GM18499 (cell line): ENCODE measurements around the gene TUBB6.

ENCODE experiments used
- ATAC-seq: cut with Tn5 transposase; IDR thresholded peaks from one replicate; pipeline ENCODE4 v1.9.1; 2021; ENCODE audit warnings: moderate number of reproducible peaks; ENCODE audit not compliant: insufficient read depth, unreplicated experiment

TUBB6 gene

DNA sequence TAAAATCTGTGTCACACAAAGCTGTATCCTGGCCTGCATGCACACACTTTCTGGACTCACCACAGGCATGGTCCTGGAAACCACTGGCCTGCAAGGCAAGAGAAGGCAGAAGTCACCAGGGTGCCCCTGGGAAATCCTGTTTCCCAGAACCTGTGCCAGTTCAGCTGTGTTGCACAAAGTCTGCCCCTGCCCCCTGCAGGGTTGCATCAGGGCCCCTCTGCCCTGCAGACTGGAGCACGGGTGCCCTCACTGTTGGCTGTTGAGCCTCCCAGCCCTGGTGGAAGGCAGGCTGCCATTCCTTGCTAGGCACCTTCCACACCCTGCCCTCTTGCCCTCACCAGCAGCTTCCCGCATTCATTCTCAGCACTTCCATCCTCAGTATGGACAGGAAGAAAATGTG is 18.0 kb upstream of the TUBB6 start:
- no peak for ATAC-seq

DNA sequence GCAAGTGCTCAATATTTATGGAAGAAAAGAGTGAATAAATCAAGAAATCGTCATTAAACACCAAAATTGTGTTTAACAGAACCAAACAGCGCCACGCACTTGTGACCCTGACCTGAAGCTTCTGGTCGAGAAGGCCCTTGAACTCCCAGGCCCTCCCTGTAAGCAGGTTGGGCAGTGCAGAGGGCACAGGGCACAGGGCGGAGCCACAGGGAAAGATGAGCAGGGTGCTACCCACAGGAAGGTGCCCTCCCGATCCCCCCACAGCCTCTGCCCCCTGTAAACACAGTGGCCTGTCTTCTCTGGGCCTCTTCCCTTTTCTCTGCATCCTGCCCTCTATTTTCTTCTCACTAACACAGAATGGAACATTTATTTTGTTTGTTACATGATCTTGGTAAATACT is 16.9 kb upstream of the TUBB6 start:
- ATAC-seq = no peak

DNA sequence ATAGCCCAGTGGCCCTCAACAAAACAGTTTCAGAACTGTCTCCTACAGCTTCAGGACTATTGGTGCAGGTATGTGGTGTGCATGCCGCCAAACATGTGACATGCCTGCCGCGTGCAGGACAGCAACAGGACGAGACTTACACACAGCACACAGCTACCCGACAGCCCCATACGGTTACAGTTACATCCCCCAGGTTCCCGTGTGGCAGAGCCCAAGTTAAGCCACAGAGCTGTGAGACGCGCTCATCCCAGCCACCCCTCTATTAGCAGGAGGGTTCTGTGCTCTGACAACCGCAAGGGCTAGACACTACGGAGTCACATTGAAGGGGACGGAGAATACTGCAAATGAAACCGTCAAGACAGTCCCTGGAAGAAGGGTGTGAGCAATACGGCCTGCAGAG is 16.4 kb upstream of the TUBB6 start:
- ATAC-seq = no peak

DNA sequence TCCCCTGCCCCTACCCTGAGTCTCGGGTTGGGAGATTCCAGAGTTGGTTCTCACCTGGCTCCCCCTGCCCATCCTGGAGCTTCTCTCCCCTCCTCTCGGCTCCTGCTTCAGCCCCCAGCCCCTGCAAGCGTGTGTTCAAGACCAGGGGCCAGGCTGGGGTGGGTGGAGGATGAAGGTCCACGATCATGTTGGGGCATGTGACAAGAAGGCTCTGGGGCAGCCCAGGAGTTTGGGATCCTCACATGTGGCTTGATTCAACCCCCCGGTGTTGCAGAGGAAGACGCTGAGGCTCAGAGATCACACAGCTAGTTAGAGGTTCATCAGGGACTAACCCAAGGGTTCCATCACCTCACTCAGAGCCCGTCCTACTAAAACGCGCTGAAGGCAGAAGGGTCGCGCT is 14.2 kb upstream of the TUBB6 start:
- ATAC-seq = no peak

DNA sequence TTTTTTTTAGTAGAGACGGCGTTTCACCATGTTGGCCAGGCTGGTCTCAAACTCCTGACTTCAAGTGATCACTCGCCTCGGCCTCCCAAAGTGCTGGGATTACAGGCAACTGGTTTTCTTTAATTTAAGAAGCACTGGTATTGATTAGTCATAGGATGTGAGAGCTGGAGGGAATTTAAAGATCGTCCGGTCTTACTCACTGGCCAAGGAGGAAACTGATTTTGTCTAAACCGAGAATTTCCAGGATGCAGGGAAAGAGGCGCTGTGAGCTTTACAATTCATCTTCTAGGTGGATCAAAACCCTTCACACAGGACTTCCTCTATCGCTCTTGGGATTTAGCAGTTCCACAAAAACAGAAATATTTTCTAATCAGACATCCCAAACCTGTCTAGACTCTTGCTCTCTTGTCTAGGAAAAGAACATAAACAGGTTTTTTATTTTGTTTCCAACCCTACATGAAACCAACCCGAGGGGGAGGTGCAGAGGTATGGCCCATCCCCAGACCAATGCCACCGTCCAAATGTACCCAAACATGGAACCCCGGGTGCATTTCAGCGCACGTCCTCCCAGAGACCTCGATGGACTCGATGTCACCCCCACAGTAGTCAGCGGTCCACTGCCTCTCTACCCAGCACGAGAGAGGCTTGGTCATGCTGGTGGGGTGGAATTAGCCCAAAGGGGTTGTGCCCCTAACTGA is 12.5 kb upstream of the TUBB6 start:
- no peak for ATAC-seq

DNA sequence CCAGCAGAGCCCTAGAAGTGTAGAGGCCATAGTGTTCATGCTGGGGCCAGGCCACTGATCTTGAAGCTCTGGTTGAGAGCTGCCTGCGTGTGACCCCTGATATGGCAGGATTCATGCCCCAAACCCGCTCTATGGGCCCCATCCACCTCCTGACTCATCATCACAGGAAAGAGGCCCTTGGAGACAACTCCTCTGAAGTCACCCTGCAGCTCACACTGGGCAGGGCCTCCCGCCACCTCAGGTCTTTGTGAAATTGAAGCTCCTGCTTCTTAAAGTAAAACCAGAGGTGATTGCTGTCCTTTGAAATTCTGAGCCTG is 12.0 kb upstream of the TUBB6 start:
- no peak for ATAC-seq

DNA sequence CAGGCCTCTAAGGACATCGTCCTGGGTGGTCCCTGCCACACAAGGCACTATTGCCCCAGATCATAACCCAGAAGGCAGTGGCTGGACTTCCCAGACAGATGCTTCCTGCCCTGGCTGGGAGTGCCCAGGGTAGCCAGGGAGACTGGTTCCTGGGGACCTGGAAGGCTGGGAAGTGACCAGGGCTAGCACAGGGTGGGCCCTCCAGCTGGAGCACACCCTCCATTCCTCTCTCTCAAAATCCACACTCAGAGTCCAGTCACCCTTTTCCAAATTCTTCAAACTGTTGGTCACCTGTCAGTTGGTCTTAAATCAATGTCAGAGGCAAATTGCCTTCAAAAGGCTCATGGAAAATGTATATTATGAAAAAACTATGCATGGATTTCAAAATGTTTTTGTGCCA is 11.6 kb upstream of the TUBB6 start:
- ATAC-seq = no peak

DNA sequence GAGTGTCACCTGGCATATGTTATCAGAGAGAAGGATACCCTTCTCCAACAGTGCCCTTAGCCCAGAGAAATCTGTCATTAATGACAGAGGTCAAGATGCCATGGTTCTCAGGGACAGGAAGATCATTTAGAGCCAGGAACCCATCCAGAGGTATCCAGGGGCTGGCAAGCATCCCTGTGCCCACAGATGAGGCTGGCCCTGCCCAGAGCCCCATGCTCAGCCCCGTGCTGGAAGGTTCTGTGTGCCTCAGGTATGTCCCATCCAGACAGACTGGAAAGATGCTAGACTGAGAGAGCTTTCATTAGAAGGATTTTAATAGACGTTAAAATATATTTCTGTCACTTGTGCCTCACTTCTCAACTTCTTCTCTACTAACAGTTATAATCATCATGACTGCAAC is 8.2 kb upstream of the TUBB6 start:
- no peak for ATAC-seq

DNA sequence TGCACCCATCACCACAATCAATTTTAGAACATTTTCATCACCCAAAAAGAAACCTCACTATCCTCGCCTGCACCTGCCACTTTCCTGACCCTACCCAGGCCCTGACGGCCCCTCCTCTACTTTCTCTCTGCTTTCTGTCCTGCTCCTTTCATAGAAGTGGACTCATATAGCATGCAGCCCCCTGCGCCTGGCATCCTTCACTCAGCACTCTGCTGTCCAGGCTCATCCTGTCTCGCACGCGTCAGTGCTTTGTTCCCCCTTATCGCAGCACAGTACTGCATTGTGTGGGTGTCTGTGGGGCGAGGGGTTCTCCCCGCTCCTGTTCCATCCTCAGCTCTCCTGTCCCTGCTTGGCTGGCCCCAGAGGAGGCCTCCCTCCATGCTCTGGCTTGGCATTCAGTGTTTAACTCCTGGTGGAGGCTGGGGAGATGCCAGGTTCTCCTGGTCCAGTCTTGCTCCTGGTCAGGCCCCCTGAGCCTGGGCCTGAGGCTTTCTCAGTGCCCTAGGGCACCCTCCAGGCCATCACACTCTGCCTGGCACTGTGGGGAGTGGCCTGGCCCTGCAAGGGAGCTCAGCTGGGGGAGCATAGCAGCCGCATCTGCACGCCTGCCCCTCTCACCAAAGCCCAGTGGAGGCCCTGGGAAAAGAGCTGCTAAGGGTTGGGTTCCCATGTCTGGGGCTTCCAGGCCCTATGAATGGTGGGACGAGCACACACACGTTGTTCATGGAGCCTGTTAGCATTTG is 6.6 kb upstream of the TUBB6 start:
- no peak for ATAC-seq

DNA sequence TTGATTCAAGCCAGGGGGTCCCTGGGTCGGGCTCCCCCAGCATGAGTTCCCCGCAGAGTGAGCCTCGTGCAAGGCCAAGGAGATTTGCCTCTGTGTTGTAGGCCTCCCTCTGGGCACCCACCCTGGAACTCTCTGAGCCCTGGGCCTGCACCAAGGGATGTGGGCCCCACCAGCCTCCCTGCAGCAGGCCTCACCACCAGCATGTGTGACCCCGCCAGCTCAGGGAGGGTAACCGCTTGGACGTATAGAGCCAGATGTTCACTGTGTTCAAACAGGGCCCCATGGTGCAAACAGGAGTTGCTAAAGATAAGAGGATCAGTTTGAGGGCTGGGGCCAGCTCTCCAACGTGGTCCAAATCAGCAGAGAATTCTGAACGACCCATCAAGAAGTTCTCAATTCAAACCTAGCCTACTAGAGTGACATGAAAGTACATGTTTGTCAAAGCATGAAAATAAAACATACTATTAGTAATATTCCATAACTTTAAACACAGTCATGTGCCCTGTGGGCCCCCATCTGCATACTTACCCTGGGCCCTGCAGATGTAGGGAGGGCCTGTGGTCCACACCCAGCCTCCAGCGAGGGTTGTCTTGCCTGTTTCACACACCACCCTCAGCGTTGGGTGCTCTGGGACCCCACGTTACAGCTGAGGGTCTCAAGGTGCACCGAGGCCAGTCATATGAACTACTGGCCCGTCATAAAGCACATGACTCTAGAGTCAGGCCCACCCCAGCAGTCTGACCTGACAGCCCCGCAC is 5.5 kb upstream of the TUBB6 start:
- no peak for ATAC-seq

DNA sequence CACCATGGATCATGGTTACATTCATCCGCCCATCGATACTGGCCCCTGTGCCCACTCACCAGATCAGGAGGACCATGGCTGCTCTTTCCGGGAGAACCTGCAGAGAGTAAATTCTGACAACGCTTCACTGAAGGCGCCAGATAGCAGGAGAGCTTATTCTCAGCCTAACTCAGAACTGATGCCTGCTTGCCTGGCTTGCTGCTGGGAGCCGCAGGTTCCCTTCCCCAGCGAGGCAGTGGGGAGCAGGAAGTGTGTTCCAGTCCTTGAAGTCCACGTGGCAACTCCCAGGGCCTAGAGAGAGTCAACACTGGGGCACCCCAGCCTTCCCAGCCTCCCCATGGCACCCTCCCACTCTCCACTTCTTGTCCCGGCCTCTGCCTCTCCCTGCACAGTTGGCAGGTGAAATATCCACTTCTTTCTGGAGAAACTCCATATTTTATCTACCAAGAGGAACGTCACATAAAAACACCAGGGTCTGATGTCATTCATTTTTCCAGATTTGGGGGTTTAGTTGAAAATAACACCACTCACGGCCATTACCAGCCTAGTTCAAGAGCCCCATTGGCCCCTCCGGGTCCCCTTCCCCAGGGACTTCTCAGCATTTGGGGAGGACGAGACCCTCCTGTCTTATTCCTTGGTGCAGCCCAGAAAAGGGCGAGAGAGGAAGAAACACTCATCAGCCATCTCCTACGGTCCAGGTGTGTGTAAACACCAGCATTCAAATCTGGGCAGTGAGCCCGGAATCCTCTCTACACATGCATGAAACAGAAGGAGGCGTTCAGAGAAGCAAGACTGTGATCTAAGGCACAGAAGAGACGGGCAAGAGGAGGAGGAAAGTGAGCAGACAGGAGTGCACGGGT is 3.5 kb upstream of the TUBB6 start:
- ATAC-seq = no peak

DNA sequence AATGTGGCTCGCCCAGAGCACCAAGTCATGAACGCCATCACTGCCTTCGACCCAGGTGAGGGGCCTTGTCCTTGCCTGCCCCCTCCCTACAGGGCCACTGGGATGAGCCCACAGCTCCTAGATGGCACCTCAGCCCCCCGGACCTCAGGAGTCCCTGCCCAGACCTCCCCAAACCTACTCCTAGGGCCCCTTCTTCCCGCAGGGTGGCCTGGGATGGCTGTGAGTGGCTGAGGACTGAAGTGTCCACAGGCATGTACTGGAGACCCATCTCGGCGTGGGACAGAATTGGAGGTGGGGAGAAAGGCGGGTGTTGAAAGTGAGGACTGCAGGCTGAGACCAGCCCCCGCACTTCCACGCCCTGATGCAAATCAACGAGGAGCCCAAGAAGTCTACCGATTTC is 2.8 kb upstream of the TUBB6 start:
- ATAC-seq = no peak

DNA sequence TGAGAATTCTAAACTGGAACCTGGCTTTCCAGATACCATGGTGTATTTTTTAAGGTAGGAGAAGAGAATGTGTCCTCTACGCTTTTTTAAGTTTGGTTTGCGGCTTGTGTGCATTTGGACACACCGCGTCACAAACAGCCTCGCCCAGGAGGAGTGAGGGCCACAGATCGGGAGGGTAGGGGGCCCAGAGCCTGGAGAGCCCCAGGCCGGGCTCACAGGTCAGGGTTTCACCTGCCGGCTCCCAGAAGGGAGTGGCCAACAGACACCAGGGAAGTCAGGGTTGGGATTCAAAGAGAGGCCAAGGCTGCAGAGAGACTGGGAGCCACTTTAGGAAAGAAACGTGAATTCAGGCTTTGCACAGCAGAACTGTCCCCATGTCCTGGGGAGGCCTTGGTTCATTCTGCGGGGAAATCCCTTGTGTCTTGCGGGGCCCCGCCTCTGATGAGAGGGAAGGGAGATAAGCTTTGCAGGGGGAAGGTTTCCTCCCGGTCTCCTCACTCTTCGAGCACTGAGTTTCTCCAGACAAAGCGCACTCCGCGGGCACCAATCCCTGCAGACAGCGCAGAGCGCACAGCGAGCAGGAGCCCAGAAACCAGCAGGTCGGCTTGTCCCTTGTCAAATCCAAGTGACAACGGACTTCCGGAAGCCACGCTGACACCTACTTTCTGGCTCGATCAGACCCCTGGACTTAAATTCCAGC is 2.0 kb upstream of the TUBB6 start:
- no peak for ATAC-seq

DNA sequence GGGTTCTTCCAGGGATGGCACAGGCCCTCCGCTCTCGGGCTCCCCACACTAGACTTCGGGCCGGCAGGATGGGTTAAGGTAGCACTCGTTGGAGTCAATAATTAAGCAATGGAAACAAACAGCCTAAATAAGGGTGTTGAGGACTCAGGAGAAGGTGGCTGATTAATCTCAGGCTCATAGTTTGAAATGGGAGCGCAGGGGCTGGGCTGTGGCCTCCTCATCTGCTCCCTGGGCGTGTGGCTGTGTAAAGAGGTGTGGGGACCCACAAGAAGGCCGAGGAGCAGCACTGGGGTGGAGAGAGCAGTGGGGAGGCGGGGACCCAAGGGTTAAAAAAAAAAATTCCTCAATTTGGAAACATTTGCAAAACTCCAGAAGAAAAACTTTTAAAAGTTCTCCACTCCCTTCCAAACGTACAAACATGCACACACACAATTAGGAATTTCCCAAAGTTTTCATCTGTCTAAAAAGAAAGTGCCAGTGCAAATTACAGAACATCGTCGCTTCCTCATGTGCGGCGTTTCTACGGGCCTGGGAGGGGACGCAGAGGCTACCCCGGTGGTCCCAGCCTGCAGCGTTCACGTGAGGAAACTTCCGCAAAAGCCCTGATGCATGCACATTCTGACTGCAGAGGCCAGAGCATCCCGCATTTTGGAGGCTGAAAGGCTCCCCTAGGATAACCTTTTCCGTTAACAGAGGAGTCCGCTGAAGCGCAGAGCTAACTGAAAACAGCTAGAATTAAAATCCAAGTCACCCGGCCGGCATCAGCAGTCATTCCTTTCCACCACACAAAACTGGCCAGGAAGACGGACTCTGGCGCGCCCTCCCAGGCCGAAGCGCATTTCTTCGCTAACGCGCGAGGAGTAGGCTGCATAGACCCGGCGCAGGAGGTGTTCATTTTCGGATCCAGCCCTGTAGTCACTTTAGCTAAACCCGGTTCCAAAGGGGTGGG is 1.0 kb upstream of the TUBB6 start:
- no peak for ATAC-seq

DNA sequence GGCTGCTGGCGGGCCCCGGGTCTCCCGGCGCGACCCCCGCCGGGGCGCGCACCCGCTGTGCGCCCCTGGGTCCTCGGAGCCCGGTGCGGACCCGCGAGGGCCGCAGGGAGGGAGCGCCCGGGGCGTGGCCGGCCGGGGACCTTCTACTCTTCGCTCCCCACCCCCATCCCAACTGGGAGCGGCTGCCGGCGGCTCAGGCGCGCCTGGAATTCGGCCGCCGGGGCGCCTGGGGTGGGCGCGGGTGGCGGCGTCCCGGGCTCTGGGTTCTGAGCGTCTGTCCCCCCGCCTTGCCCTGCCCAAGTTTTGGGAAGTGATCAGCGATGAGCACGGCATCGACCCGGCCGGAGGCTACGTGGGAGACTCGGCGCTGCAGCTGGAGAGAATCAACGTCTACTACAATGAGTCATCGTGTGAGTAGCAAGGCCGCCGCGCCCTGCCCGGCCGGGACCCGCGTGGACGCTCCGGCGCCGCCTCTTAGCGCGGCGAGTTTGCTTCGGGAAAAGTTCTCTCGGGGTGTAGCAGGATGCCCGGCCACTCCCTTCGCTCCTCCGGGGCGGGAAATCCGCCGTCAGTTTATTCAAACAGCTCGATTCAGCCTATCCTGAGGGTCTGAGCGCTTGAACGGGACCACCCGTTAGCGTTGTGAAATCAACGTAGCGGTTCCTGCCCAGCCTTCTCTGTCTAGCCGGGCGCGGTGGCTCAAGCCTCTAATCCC is 502 bp downstream of the TUBB6 start:
- ATAC-seq = no peak

DNA sequence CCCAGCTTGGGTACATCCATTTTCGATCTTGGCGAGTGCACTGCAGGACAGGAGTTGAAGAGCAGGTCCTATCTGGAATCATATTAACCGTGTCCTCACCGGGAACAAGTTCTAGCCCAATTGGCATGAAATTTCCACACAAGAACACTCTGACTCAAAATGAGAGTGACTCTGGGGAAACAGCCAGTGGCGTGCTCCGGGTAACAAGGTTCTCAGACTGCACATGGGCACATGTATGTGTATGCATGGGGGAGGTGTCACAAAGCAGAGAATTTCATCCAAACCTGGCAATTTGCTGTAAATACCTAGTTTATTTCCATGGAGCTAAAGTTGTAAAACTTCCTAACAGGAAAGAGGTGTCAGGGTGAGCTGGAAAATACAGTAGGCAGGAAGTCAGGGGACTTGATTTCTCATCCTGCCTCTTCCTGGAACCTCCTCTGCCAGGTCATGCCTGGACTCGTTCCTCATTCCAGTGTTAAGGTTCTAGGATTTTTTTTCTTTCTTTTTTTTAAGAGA is 1.7 kb downstream of the TUBB6 start:
- ATAC-seq = no peak

DNA sequence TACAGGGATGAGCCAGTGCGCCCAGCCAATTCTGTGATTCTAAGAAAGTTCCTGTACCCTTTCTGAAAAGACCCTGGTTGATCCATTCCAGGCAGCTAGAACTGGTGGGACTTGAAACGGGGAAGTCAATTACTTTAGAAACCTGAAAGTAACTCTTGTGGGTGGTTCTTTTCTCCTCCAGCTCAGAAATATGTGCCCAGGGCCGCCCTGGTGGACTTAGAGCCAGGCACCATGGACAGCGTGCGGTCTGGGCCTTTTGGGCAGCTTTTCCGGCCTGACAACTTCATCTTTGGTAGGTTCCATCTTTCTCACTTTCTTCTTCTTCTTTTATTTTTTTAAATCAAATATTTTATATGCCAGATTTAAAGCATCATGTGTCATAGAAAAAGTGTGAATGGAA is 2.7 kb downstream of the TUBB6 start:
- no peak for ATAC-seq

DNA sequence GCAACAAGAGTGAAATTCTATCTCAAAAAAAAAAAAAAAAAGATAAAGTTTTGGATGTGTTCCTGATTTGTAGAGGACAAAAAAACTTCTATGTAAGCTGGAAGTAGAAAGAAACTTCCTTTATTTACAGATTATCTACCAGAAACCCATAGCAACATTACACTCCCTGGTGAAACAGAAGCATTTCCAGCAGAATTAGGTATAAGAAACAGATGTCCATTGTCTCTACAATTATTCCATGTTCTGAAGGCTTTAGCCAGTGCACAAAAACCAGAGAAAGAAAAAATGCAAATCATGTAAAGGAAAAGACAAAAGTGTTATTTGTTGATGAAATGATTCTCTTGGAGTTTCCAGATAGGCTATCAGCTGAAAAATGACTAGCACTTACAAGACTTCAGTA is 4.9 kb downstream of the TUBB6 start:
- no peak for ATAC-seq
